GM23248 (cell line): ENCODE data around the gene DSC1. TPM values are rescaled to one million over a fixed set of nuclear protein-coding genes. Genes with fewer than 3 reads are reported as not detected.

ENCODE experiments used
- DNase-seq: peaks from one replicate; pipeline ENCODE4 v3.0.0-alpha.2; 2015
- H2AFZ ChIP-seq: fragments of 200-600 bp; sonication (generic); 2 replicates; pipeline ENCODE4 v1.6.1; 2016; ENCODE audit warnings: antibody characterized with exemption
- H3F3A ChIP-seq: fragments of 200-600 bp; sonication (generic); 2 replicates; pipeline ENCODE4 v1.6.1; 2016; ENCODE audit warnings: mild to moderate bottlenecking, antibody characterized with exemption, mixed run types; ENCODE audit not compliant: insufficient read depth
- H3K27ac ChIP-seq: fragments of 200-600 bp; sonication (generic); 2 replicates; pipeline ENCODE4 v1.5.1; 2016; ENCODE audit warnings: mild to moderate bottlenecking
- H3K27me3 ChIP-seq: fragments of 200-600 bp; sonication (generic); replicated peaks from 2 replicates; pipeline ENCODE4 v1.6.1; 2016; ENCODE audit warnings: mild to moderate bottlenecking; ENCODE audit not compliant: insufficient read depth
- H3K36me3 ChIP-seq: fragments of 200-600 bp; sonication (generic); 2 replicates; pipeline ENCODE4 v1.6.1; 2016; ENCODE audit warnings: low read depth, mild to moderate bottlenecking
- H3K4me1 ChIP-seq: fragments of 200-600 bp; sonication (generic); 2 replicates; pipeline ENCODE4 v1.6.1; 2016; ENCODE audit warnings: mild to moderate bottlenecking; ENCODE audit not compliant: insufficient read depth
- H3K4me2 ChIP-seq: fragments of 200-600 bp; sonication (generic); one replicate; pipeline ENCODE4 v1.6.1; 2016; ENCODE audit warnings: mild to moderate bottlenecking; ENCODE audit not compliant: unreplicated experiment
- H3K4me3 ChIP-seq: fragments of 200-600 bp; sonication (generic); 2 replicates; pipeline ENCODE4 v1.5.1; 2016; ENCODE audit warnings: mild to moderate bottlenecking
- H3K79me2 ChIP-seq: fragments of 200-600 bp; sonication (generic); 2 replicates; pipeline ENCODE4 v1.6.1; 2016; ENCODE audit warnings: mild to moderate bottlenecking; ENCODE audit not compliant: insufficient read depth
- H3K9ac ChIP-seq: fragments of 200-600 bp; sonication (generic); 2 replicates; pipeline ENCODE4 v1.6.1; 2016; ENCODE audit warnings: mild to moderate bottlenecking
- H3K9me2 ChIP-seq: fragments of 200-600 bp; sonication (generic); 2 replicates; pipeline ENCODE4 v1.6.1; 2016; ENCODE audit warnings: mixed run types, mild to moderate bottlenecking, moderate library complexity; ENCODE audit not compliant: insufficient read depth
- H3K9me3 ChIP-seq: fragments of 200-600 bp; sonication (generic); one replicate; pipeline ENCODE4 v1.6.1; 2017; ENCODE audit warnings: low read depth
- H4K20me1 ChIP-seq: fragments of 200-600 bp; sonication (generic); 2 replicates; pipeline ENCODE4 v1.6.0; 2016; ENCODE audit not compliant: insufficient read depth
- EZH2 ChIP-seq: fragments of 200-600 bp; sonication (generic); IDR thresholded peaks from 2 replicates; pipeline ENCODE4 v1.6.1; 2018; ENCODE audit warnings: antibody characterized with exemption, mild to moderate bottlenecking; ENCODE audit not compliant: insufficient read depth, poor library complexity, severe bottlenecking
- EZH2phosphoT487 ChIP-seq: fragments of 200-600 bp; sonication (generic); IDR thresholded peaks from 2 replicates; pipeline ENCODE4 v1.6.1; 2018; ENCODE audit warnings: antibody characterized with exemption, moderate library complexity, mild to moderate bottlenecking, low read depth; ENCODE audit not compliant: insufficient read depth
- WGBS, 2 experiments: methylation state at CpG; one replicate each; pipeline ENCODE4 v1.1.6; 2015 to 2017; ENCODE audit warnings: low lambda C conversion rate in 2 of 2, low coverage in 1 of 2; ENCODE audit errors: missing lambda C conversion rate in 2 of 2; 5-methylcytosine and 5-hydroxymethylcytosine counted together
- in situ Hi-C: fragments of 300-500 bp; cut with MboI; formaldehyde crosslinking; loops from 2 replicates; pipeline ENCODE4 v1.15.0; 2020
- polyA plus RNA-seq: library from polyadenylated mRNA; unstranded; fragments of >200 nt; fragmentation: Nextera tagmentation; extraction: Ambion mirVana; gene quantifications from 2 replicates; pipeline ENCODE4 v1.2.1, GENCODE V29; 2016
- total RNA-seq: library from RNA; depleted of rRNA; stranded (reverse); fragments of >200 nt; shearing (Covaris generic); gene quantifications from 2 replicates; pipeline ENCODE4 v1.2.3, GENCODE V29; 2014

Gene DSC1
- total and polyA plus RNA-seq, 2 experiments from 2014 or later, result not detected

DNA sequence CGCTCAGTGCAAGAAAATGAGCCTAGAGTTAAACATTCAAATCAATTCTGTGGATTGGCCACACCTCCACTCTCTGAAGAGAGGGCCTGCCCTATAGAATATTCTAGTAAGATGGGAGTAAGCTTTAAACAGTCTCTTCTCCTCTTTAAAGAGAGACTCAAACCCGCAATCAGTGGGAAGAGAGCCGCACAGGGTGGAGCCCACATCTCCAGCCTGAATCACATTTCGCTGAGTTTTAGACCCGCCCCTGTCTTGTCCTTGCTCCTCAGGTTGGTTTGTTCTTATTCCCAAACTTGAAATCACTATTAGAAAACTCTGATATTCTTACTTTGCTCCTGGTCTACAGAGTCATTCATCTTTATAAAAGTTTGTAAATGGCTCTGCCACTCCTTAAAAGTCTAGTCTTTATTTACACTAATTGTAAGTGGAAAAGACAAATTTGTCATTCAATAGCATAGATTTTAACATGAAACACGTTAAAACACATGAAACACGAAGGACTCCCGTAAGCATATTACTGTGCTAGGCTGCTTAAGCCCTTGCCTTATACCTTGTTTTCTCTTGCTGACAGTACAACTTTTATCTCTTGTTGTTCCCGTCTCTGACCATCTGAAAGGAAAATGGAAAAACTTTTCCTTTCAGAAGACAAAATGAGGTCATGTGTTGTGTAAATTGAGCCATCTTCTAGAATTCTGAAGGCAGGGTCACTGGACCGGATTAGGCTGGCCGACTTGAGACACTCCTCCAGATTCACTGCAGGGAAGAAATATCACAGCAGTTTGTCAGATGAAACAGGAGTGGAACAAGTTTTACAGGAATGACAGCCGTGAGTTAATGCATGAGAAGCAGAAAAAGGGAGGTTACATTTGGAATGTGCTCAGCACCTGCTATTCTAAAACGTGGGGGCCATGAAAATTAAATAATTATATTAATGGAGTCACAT, 5.6 kb downstream of the DSC1 start:
- Histone ChIP-seq H3F3A (no peaks in the 10 kb centered on the region), H3K79me2 (no peaks in the 10 kb centered on the region), H3K9me3 (no peaks in the 10 kb centered on the region), H3K4me2 (no peak overlapping the region), H3K27ac (no peak overlapping the region), H2AFZ (no peak overlapping the region), H3K4me3 (no peak overlapping the region), H3K36me3 (no peaks in the 10 kb centered on the region), H3K9ac (no peak overlapping the region), H3K9me2 (no peaks in the 10 kb centered on the region; the same call in 1 of the 2 replicates), H3K4me1 (no peaks in the 10 kb centered on the region), H4K20me1 (no peaks in the 10 kb centered on the region), H3K27me3 (no peaks in the 10 kb centered on the region)
- TF ChIP-seq EZH2 (no peak), EZH2phosphoT487 (no peak)
- in situ Hi-C loops, result no loop called here
- WGBS, 2 experiments, result 29% methylated on average over 13 of the region's 13 CpGs
- no peak for DNase-seq

DNA sequence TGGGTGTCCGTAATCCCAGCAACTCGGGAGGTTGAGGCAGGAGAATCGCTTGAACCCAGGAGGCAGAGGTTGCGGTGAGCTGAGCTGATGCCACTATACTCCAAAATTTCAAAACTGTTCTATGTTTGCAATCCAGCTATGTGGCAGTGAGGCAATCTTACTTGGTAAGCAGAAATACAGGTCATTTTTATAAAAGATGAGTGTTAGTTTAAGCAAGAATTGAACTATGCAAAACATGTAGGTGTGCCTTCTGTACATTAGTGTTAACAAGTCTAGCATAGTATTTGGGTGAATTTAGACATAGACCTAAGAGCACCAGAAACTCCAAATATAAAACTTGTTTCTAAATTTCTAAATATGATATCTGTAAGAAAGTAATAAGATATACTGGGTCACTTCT, 7.2 kb downstream of the DSC1 start:
- Histone ChIP-seq H3K4me2 (no peak overlapping the region), H3F3A (no peaks in the 10 kb centered on the region), H3K4me3 (no peak overlapping the region), H3K9ac (no peak overlapping the region), H3K4me1 (no peaks in the 10 kb centered on the region), H3K27ac (no peak overlapping the region), H4K20me1 (no peaks in the 10 kb centered on the region), H3K79me2 (no peaks in the 10 kb centered on the region), H3K27me3 (no peaks in the 10 kb centered on the region), H3K9me2 (no peaks in the 10 kb centered on the region; the same call in 1 of the 2 replicates), H3K36me3 (no peaks in the 10 kb centered on the region), H2AFZ (no peak overlapping the region), H3K9me3 (no peaks in the 10 kb centered on the region)
- TF ChIP-seq EZH2, result no peak
- TF ChIP-seq EZH2phosphoT487, result no peak
- in situ Hi-C loops, result no loop called here
- WGBS, 2 experiments, result 40 to 42% methylated on average over 4 of the region's 4 CpGs
- no peak for DNase-seq

DNA sequence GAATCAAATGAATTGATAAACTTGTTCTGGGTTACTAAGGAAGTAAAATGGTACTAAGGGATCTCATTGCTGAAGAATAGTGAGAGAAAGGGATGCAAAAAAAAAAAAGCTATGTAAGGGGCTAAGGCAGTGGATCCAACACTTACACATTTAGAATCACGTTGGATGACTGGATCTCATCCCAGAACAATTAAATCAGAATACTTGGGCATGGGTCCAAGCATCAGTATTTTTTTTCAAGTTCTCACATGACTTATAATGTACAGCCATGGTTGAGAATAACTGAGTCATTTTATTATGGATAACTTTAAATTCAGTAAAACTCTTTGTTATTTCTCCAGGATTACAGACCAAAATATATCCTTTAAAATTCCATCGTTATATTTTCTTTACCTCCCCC, 8.5 kb downstream of the DSC1 start:
- Histone ChIP-seq H3K9ac (no peak overlapping the region), H3K36me3 (no peaks in the 10 kb centered on the region), H3K4me2 (no peak overlapping the region), H3K4me3 (no peak overlapping the region), H3F3A (no peaks in the 10 kb centered on the region), H3K27me3 (no peaks in the 10 kb centered on the region), H3K9me2 (no peaks in the 10 kb centered on the region; the same call in 1 of the 2 replicates), H3K4me1 (no peaks in the 10 kb centered on the region), H3K9me3 (no peaks in the 10 kb centered on the region), H3K79me2 (no peaks in the 10 kb centered on the region), H4K20me1 (no peaks in the 10 kb centered on the region), H2AFZ (no peak overlapping the region), H3K27ac (no peak overlapping the region)
- WGBS, 2 experiments, result 14 to 20% methylated on average over 2 of the region's 2 CpGs
- TF ChIP-seq EZH2, result no peak
- TF ChIP-seq EZH2phosphoT487, result no peak
- DNase-seq, result no peak
- in situ Hi-C loops, result no loop called here

DNA sequence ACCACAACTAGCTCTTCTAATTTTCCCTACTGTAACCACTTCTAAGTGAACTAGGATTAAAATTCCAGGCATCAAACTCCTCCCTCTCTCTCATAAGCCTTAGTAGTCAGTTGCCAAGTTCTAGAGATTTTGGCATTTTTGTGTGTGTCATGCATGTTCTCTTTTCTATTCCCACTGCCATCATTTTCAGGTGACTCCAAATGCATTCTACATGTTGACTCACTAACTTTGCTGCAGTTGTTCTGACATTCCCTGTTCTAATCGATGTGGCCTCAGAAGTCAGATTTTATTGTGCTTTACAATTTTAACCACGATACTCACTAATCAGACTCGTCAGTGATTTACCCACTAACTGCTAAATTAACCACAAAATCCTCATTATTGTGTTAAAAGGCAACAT, 13.3 kb downstream of the DSC1 start:
- Histone ChIP-seq H3K27ac (no peak overlapping the region), H3F3A (no peaks in the 10 kb centered on the region), H3K4me3 (no peak overlapping the region), H3K9ac (no peak overlapping the region), H2AFZ (no peak overlapping the region), H3K27me3 (no peaks in the 10 kb centered on the region), H3K9me2 (no peaks in the 10 kb centered on the region; the same call in 1 of the 2 replicates), H4K20me1 (no peaks in the 10 kb centered on the region), H3K36me3 (no peaks in the 10 kb centered on the region), H3K4me1 (no peaks in the 10 kb centered on the region), H3K4me2 (no peak overlapping the region), H3K9me3 (no peaks in the 10 kb centered on the region), H3K79me2 (no peaks in the 10 kb centered on the region)
- WGBS, 2 experiments, result 6 to 12% methylated on average over 3 of the region's 3 CpGs
- DNase-seq, result no peak
- TF ChIP-seq EZH2phosphoT487 (no peak), EZH2 (no peak)
- in situ Hi-C loops, result loop anchor here (10.0 kb wide), 1 partner anchor 55 kb away; no protein-coding TSS in a partner anchor
